Stomach (tissue), 9 donors: ENCODE results near the gene OLFM4. TPM values are rescaled to one million over a fixed set of nuclear protein-coding genes. Genes with fewer than 3 reads are reported as not detected.
A peak's percentile ranks its signal among the peaks of the same experiment; 100 is the strongest.
"Not testable (repeated sequence)": the region's sequence is repeated elsewhere in the genome, so short reads cannot be mapped to it uniquely, and the experiment has no call there.

Experiments used
- DNase-seq, 2 donors: peaks; one replicate each; pipeline versions ENCODE4 v3.0.0 to v3.0.0-alpha.2; 2013 to 2019
- H3K27ac ChIP-seq, 5 donors: fragments of 200-600 bp in 4 of 5; sonication (generic) in 4 of 5; one replicate each; pipeline ENCODE4 v1.5.1; 2013 to 2019; ENCODE audit warnings: mild to moderate bottlenecking in 1 of 5, moderate library complexity in 1 of 5
- H3K27me3 ChIP-seq, 3 donors: fragments of 200-600 bp; sonication (generic); one replicate each; pipeline ENCODE4 v1.5.1; 2017 to 2019; ENCODE audit warnings: mixed run types in 1 of 3
- H3K36me3 ChIP-seq, 4 donors: fragments of 200-600 bp; sonication (generic); 1 replicate in 3 of 4; 2 replicates in 1 of 4; pipeline ENCODE4 v1.5.1; 2016 to 2019
- H3K4me1 ChIP-seq, 4 donors: fragments of 200-600 bp; sonication (generic); one replicate each; pipeline ENCODE4 v1.5.1; 2016 to 2019
- H3K4me3 ChIP-seq, 4 donors: fragments of 200-600 bp; sonication (generic) in 3 of 4; one replicate each; pipeline ENCODE4 v1.5.1; 2016 to 2019; ENCODE audit warnings: mild to moderate bottlenecking in 1 of 4
- H3K9me3 ChIP-seq, 4 donors: fragments of 200-600 bp; sonication (generic); one replicate each; pipeline ENCODE4 v1.5.1; 2016 to 2019
- EP300 ChIP-seq: sonication (generic); formaldehyde crosslinking; IDR thresholded peaks from one replicate; pipeline ENCODE4 v1.6.1; 2017; ENCODE audit warnings: antibody characterized with exemption
- POLR2A ChIP-seq, 4 donors: fragments of 450-650 bp; IDR thresholded peaks; one replicate each; pipeline ENCODE4 v1.6.1; 2016; ENCODE audit warnings: antibody characterized with exemption in 4 of 4, control low read depth in 2 of 4, mild to moderate bottlenecking in 1 of 4, moderate library complexity in 1 of 4
- POLR2AphosphoS5 ChIP-seq, 3 donors: sonication (generic); formaldehyde crosslinking; IDR thresholded peaks; one replicate each; pipeline ENCODE4 v1.6.1; 2016; ENCODE audit warnings: antibody characterized with exemption in 3 of 3
- WGBS, 5 donors: extraction: QIAGEN DNeasy Blood & Tissue Kit in 3 of 5; methylation state at CpG; one replicate each; pipeline versions ENCODE4 v1.1.5 to v1.1.7; 2013 to 2018; 5-methylcytosine and 5-hydroxymethylcytosine counted together
- intact Hi-C: fragments of 100-400 bp; cut with DNase I; formaldehyde crosslinking; loops from one replicate; pipeline ENCODE4 v1.15.1; 2023; ENCODE audit warnings: low total_unique reads
- polyA plus RNA-seq, 3 donors: library from polyadenylated mRNA; stranded (reverse); fragments of 200-250 nt; gene quantifications; one replicate each; pipeline ENCODE4 v1.2.3, GENCODE V29; 2013
- total RNA-seq, 5 donors: library from RNA; depleted of rRNA; stranded (reverse); fragments of >200 nt; gene quantifications; one replicate each; pipeline versions ENCODE4 v1.1.0 to v1.2.3, GENCODE V29; 2014 to 2016
- TF ChIP-seq, protein P1 (sequence below), 7 experiments: fragments of 450-650 bp in 4 of 7; fragments of 200-600 bp in 3 of 7; sonication (generic) in 3 of 7; IDR thresholded peaks; one replicate each; pipeline ENCODE4 v1.5.1; 2016 to 2019; ENCODE audit warnings: antibody characterized with exemption in 7 of 7, control low read depth in 2 of 7, mild to moderate bottlenecking in 1 of 7
- donor health status: healthy with polysubstance abuse.
- donor health status: Bipolar disorder and iron deficiency.
- donor health status: healthy.

OLFM4 gene
- total and polyA plus RNA-seq, 8 donors = 0.92 to 167 (median 34.8) TPM; not detected in 1

DNA sequence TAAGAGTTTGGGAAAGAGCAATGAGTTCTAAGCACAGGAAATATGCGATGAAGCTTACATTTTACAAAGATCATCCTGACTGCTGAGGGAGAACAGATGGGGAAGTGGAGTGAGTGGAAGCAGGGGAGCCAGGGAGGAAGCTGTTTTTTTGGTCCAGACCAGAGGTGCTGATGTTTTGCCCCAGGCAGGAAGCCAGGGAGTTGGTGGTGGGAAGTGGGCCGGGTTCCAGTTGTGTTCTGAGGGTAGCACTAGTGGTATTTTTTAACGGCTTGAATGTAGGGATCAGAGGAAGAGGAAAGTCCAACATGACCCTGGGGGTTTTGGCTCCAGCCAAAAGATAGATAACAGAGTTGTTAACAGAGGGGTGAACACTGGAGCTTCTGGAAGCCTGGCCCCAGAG, 20.7 kb upstream of the OLFM4 start:
- 25 to 40% (median 32%) methylated on average over 3 of the region's 3 CpGs for WGBS, 5 donors
- intact Hi-C loops = no loop called here
- H3K4me3 ChIP-seq = no peak overlapping the region
- H3K27ac ChIP-seq = no peak overlapping the region
- TF ChIP-seq POLR2AphosphoS5 (IDR thresholded peaks at IDR 0.05) = no peak
- TF ChIP-seq POLR2A (IDR thresholded peaks at IDR 0.05) = no peak
- TF ChIP-seq, protein P1, sequence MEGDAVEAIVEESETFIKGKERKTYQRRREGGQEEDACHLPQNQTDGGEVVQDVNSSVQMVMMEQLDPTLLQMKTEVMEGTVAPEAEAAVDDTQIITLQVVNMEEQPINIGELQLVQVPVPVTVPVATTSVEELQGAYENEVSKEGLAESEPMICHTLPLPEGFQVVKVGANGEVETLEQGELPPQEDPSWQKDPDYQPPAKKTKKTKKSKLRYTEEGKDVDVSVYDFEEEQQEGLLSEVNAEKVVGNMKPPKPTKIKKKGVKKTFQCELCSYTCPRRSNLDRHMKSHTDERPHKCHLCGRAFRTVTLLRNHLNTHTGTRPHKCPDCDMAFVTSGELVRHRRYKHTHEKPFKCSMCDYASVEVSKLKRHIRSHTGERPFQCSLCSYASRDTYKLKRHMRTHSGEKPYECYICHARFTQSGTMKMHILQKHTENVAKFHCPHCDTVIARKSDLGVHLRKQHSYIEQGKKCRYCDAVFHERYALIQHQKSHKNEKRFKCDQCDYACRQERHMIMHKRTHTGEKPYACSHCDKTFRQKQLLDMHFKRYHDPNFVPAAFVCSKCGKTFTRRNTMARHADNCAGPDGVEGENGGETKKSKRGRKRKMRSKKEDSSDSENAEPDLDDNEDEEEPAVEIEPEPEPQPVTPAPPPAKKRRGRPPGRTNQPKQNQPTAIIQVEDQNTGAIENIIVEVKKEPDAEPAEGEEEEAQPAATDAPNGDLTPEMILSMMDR (IDR thresholded peaks at IDR 0.05) = no peak
- no peak for TF ChIP-seq EP300
- peaks cover 0 to 16% (median 6%) of the 10 kb centered on the region in 4 donors for H3K4me1 ChIP-seq
- peak in 1 of 2 donors; percentile 39 for DNase-seq
- no peaks in the 10 kb centered on the region for H3K27me3 ChIP-seq
- H3K9me3 ChIP-seq = no peaks in the 10 kb centered on the region
- H3K36me3 ChIP-seq = no peaks in the 10 kb centered on the region

GRCh38 chr13:53010374-53011105, 18.1 kb upstream of the OLFM4 start:
- TF ChIP-seq POLR2A (IDR thresholded peaks at IDR 0.05) (no peak), POLR2AphosphoS5 (IDR thresholded peaks at IDR 0.05) (peak in 2 of 3 donors; percentile 61 to 70)
- intact Hi-C loops = no loop called here
- peak; percentile 76 to 77 for DNase-seq
- no peaks in the 10 kb centered on the region for H3K36me3 ChIP-seq
- H3K4me1 ChIP-seq = peaks cover 0 to 21% (median 10%) of the 10 kb centered on the region in 4 donors
- no peak overlapping the region for H3K4me3 ChIP-seq
- WGBS, 5 donors = 21 to 46% (median 39%) methylated on average over 7 of the region's 7 CpGs
- peak overlapping the region; percentile 63 to 87 (median 70) for H3K27ac ChIP-seq
- H3K27me3 ChIP-seq = no peaks in the 10 kb centered on the region
- H3K9me3 ChIP-seq = no peaks in the 10 kb centered on the region

- Histone ChIP-seq H3K4me3 (no peak overlapping the region), H3K27me3 (no peaks in the 10 kb centered on the region), H3K4me1 (peaks cover 0 to 21% (median 10%) of the 10 kb centered on the region in 4 donors), H3K9me3 (no peaks in the 10 kb centered on the region), H3K27ac (no peak overlapping the region), H3K36me3 (no peaks in the 10 kb centered on the region)
- TF ChIP-seq, protein P1 (IDR thresholded peaks at IDR 0.05) = no peak
- TF ChIP-seq POLR2A (IDR thresholded peaks at IDR 0.05) = no peak
- no peak for TF ChIP-seq POLR2AphosphoS5 (IDR thresholded peaks at IDR 0.05)
- no peak for TF ChIP-seq EP300
- 41 to 60% (median 47%) methylated on average over 3 of the region's 3 CpGs for WGBS, 5 donors
- intact Hi-C loops = no loop called here
- no peak for DNase-seq
These were observed 15.9 kb upstream of the OLFM4 start for GRCh38 chr13:53012707-53013106.

DNA sequence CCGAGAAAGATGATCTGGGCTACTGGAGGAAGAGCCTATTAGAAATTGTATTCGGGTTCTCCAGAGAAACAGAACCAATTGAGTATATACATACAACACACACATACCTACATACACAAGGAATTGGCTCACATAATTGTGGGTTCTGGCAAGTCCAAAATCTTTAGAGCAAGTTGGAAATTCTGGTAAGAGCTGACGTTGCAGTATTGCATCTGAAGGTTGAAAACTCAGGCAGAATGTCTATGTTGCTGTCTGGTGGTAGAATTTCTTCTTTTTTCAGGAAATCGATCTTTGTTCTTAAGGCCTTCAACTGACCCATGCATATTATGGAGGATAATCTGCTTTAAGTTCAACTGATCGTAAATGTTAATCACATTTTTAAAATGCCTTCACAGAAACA, 15.5 kb upstream of the OLFM4 start:
- H3K4me3 ChIP-seq = no peak overlapping the region
- intact Hi-C loops = no loop called here
- H3K27me3 ChIP-seq = no peaks in the 10 kb centered on the region
- TF ChIP-seq EP300 = no peak
- TF ChIP-seq POLR2A (IDR thresholded peaks at IDR 0.05) = no peak
- peaks cover 0 to 17% (median 8%) of the 10 kb centered on the region in 4 donors for H3K4me1 ChIP-seq
- H3K36me3 ChIP-seq = no peaks in the 10 kb centered on the region
- no peak for DNase-seq
- no peak overlapping the region for H3K27ac ChIP-seq
- H3K9me3 ChIP-seq = no peaks in the 10 kb centered on the region
- 69 to 82% (median 79%) methylated on average over 5 of the region's 5 CpGs for WGBS, 5 donors

DNA sequence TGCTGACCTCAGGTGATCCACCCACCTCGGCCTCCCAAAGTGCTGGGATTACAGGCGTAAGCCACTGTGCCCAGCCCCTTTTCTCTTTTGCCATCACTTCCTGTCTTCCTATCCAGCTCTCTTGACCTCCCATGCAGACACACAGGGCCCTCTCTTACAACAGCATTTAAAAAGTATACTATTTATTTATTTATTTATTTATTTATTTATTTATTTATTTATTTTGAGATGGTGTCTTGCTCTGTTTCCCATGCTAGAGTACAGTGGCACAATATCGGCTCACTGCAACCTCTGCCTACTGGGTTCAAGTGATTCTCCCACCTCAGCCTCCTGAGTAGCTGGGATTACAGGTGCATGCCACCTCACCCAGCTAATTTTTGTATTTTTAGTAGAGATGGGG, 14.6 kb upstream of the OLFM4 start:
- H3K27me3 ChIP-seq, H3K36me3 ChIP-seq, H3K4me3 ChIP-seq, DNase-seq, intact Hi-C loops, H3K9me3 ChIP-seq: not testable (repeated sequence)
- Histone ChIP-seq H3K4me1 (peaks cover 0 to 16% (median 8%) of the 10 kb centered on the region in 4 donors), H3K27ac (peak overlapping the region in 1 of 5 donors; percentile 24)
- 72 to 87% (median 76%) methylated on average over 3 of the region's 3 CpGs for WGBS, 5 donors
